Measurements from ENCODE around the gene UBL7. TPM values are rescaled to one million over a fixed set of nuclear protein-coding genes. Genes with fewer than 3 reads are reported as not detected.
"Not testable (repeated sequence)": the region's sequence is repeated elsewhere in the genome, so short reads cannot be mapped to it uniquely, and the experiment has no call there.

The UBL7 gene
- total and polyA plus RNA-seq, 8 donors: 2.0 to 131 (median 35.8) TPM

DNA sequence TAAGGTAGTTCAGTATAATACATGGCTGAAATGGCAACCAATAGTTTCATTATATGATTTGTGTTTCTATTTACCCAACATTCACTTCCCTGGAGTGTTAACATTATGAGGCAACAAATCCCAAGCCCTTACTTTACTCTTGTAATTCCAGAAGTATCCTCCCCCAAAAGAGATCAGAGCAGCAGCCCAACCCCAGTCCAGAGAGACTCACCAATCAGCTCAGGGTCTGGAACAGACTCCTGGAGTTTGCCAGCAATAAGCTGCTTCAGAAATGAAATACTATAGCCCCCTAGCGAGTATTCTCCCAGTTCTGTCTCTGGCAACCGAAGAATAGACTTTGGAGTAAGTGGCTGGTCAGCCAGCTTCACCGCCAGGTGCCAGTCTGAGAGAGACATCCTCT lies 2.5 kb downstream of the UBL7 start:
- Histone ChIP-seq H3K27me3 (no peaks in the 10 kb centered on the region), H3K4me1 (peaks cover 7 to 35% (median 24%) of the 10 kb centered on the region in 4 donors), H3K27ac (no peak overlapping the region), H3K4me3 (no peak overlapping the region), H3K9me3 (no peaks in the 10 kb centered on the region), H3K36me3 (peaks cover 13 to 53% (median 52%) of the 10 kb centered on the region in 4 donors)
- DNase-seq: no peak
- 86 to 96% (median 95%) methylated on average over 3 of the region's 3 CpGs for WGBS, 5 donors
- TF ChIP-seq CTCF (IDR thresholded peaks at IDR 0.05) (no peak), POLR2A (IDR thresholded peaks at IDR 0.05) (no peak), EP300 (IDR thresholded peaks at IDR 0.05) (no peak), POLR2AphosphoS5 (IDR thresholded peaks at IDR 0.05) (no peak)
- intact Hi-C loops (cut with DNase I; ENCODE audit: low total_unique reads): no loop called here

GRCh38 chr15:74457036-74457435 lies 3.9 kb downstream of the UBL7 start:
- H3K4me3 ChIP-seq; DNase-seq; H3K27ac ChIP-seq; intact Hi-C loops (cut with DNase I; ENCODE audit: low total_unique reads); H3K9me3 ChIP-seq; H3K27me3 ChIP-seq: not testable (repeated sequence)
- WGBS, 5 donors: 93 to 98% (median 96%) methylated on average over 9 to 10 of the region's 10 CpGs
- Histone ChIP-seq H3K36me3 (peaks cover 19 to 67% (median 66%) of the 10 kb centered on the region in 4 donors), H3K4me1 (peaks cover 7 to 22% (median 18%) of the 10 kb centered on the region in 4 donors)

- DNase-seq: no peak
- no peak overlapping the region for H3K27ac ChIP-seq
- no peak for TF ChIP-seq POLR2A (IDR thresholded peaks at IDR 0.05)
- TF ChIP-seq POLR2AphosphoS5 (IDR thresholded peaks at IDR 0.05): no peak
- no peak for TF ChIP-seq CTCF (IDR thresholded peaks at IDR 0.05)
- TF ChIP-seq EP300 (IDR thresholded peaks at IDR 0.05): no peak
- peaks cover 34 to 88% (median 87%) of the 10 kb centered on the region in 4 donors for H3K36me3 ChIP-seq
- H3K9me3 ChIP-seq: no peaks in the 10 kb centered on the region
- H3K27me3 ChIP-seq: no peaks in the 10 kb centered on the region
- intact Hi-C loops (cut with DNase I; ENCODE audit: low total_unique reads): no loop called here
- no peak overlapping the region for H3K4me3 ChIP-seq
- peaks cover 1 to 6% (median 4%) of the 10 kb centered on the region in 4 donors for H3K4me1 ChIP-seq
Measured at GRCh38 chr15:74454764-74455500, 6.0 kb downstream of the UBL7 start.

GRCh38 chr15:74453925-74454763 lies 6.8 kb downstream of the UBL7 start:
- no peaks in the 10 kb centered on the region for H3K9me3 ChIP-seq
- no peak overlapping the region for H3K27ac ChIP-seq
- WGBS, 5 donors: 77 to 84% (median 83%) methylated on average over 13 of the region's 13 CpGs
- H3K4me1 ChIP-seq: no peaks in the 10 kb centered on the region
- no peak overlapping the region for H3K4me3 ChIP-seq
- TF ChIP-seq EP300 (IDR thresholded peaks at IDR 0.05): no peak
- no peak for TF ChIP-seq POLR2A (IDR thresholded peaks at IDR 0.05)
- TF ChIP-seq CTCF (IDR thresholded peaks at IDR 0.05): no peak
- no peak for TF ChIP-seq POLR2AphosphoS5 (IDR thresholded peaks at IDR 0.05)
- intact Hi-C loops (cut with DNase I; ENCODE audit: low total_unique reads): no loop called here
- peaks cover 42 to 96% (median 95%) of the 10 kb centered on the region in 4 donors for H3K36me3 ChIP-seq
- no peak for DNase-seq
- H3K27me3 ChIP-seq: no peaks in the 10 kb centered on the region
